ENCODE data around the gene HEATR3.

Gene HEATR3

DNA sequence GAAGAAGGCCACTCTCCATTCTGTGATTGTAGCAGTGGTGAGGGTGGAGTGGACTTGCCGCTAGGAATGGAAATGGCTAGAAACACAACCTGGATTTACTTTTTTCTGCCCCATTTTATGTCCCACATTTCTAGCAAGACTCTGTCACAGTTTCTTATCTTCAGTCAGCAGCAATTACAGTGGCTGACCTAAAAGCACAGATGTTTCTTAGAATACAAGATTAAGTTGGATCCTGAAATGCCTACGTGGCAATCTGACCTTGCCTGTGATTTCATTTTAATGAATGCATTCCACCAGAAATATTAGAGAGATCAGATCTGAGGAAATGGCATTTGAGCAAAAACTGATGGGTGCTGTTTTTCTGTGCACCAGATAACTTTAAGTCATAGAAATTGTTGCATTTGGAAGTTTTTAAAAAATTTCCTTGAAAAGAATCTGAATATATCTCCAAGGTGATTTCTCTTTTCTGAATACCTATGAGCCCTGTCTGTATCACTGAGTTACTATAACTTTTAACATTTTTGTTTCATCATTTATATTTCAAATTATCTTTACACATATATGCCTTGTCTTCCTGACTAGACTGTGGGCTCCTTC lies 5.4 kb downstream of the HEATR3 start:
- Histone ChIP-seq H3K4me3 (ENCODE audit: low read length) (no peak overlapping the region), H3K4me1 (ENCODE audit: control insufficient read depth, insufficient read depth, low read length) (peaks cover 3% of the 10 kb centered on the region), H3K27me3 (ENCODE audit: control insufficient read depth, insufficient read depth, low read length) (no peaks in the 10 kb centered on the region), H3K9me3 (ENCODE audit: control insufficient read depth, insufficient read depth, low read length) (no peaks in the 10 kb centered on the region), H3K36me3 (ENCODE audit: control insufficient read depth, insufficient read depth, low read length) (no peaks in the 10 kb centered on the region; the same call in 1 of the 2 replicates), H3K27ac (ENCODE audit: low read length) (no peak overlapping the region)
- no peak for DNase-seq (ENCODE audit: low read depth, low spot score)
- no CpG with 5 or more reads among the region's 2 CpGs for WGBS (ENCODE audit: insufficient coverage, insufficient read length)

DNA sequence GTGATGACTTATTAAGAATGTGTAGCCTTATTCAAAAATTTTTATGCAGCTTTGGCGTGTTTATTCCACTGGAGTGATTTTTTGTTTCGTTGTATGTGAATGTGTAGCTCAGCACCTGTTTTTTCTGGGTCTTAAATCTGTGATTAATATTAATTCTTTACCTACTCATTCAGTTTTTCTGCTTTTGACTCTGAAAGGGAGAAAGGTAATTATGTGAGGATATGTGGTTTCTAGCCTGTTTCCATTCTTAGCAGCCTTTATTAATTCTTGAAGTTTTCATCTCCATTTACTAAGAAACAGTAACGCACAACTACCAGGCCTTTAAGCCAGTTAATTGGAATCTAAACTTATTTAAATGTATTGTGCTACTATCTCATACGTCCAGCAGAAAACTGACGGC lies 7.0 kb downstream of the HEATR3 start:
- DNase-seq (ENCODE audit: low read depth, low spot score) = no peak
- no peaks in the 10 kb centered on the region for H3K27me3 ChIP-seq (ENCODE audit: control insufficient read depth, insufficient read depth, low read length)
- no peaks in the 10 kb centered on the region; the same call in 1 of the 2 replicates for H3K36me3 ChIP-seq (ENCODE audit: control insufficient read depth, insufficient read depth, low read length)
- H3K4me3 ChIP-seq (ENCODE audit: low read length) = no peak overlapping the region
- no peaks in the 10 kb centered on the region for H3K4me1 ChIP-seq (ENCODE audit: control insufficient read depth, insufficient read depth, low read length)
- H3K9me3 ChIP-seq (ENCODE audit: control insufficient read depth, insufficient read depth, low read length) = no peaks in the 10 kb centered on the region
- no peak overlapping the region for H3K27ac ChIP-seq (ENCODE audit: low read length)
- WGBS (ENCODE audit: insufficient coverage, insufficient read length) = no CpG with 5 or more reads among the region's 5 CpGs

DNA sequence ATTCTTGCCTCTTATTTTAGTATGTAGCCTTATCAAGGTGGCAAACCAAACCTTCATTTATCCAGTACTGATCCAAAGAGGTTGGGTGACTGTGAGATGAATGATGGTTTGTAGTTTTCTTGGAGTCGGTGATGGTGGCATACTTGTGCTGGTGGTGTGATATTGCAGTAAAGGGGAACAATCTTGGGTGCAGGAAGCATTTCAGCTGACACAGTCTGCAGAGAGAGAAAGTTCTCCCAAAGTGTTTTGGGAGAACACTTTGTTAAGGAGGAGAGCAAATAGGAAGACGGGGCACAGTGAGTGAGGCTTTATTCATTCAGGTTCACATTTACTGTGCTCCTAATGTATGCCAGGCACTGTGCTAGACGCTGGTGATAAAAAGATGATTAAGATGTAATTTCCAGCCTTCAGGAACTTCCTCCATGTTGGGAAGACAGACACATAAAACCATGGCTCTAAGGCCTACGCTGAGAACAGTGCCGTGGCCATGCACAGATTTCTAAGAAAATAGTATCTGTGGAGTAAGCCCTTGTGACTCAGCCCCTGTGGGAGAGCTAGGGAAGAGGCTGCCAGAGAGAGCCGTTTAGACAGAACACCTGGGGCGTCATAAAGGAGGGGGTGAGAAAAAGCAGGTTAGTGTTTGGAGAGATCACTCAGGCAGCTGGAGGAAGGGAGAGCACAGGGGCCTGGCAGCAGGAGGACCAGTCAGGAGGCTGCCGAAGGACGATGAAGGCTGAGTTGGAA lies 13.8 kb downstream of the HEATR3 start:
- Histone ChIP-seq H3K4me1 (ENCODE audit: control insufficient read depth, insufficient read depth, low read length) (no peaks in the 10 kb centered on the region), H3K27ac (ENCODE audit: low read length) (no peak overlapping the region), H3K36me3 (ENCODE audit: control insufficient read depth, insufficient read depth, low read length) (peaks cover 2% of the 10 kb centered on the region; the same call in 1 of the 2 replicates), H3K9me3 (ENCODE audit: control insufficient read depth, insufficient read depth, low read length) (no peaks in the 10 kb centered on the region), H3K27me3 (ENCODE audit: control insufficient read depth, insufficient read depth, low read length) (no peaks in the 10 kb centered on the region), H3K4me3 (ENCODE audit: low read length) (no peak overlapping the region)
- DNase-seq (ENCODE audit: low read depth, low spot score) = no peak
- WGBS (ENCODE audit: insufficient coverage, insufficient read length) = no CpG with 5 or more reads among the region's 9 CpGs

- Histone ChIP-seq H3K9me3 (ENCODE audit: control insufficient read depth, insufficient read depth, low read length) (no peaks in the 10 kb centered on the region), H3K27me3 (ENCODE audit: control insufficient read depth, insufficient read depth, low read length) (no peaks in the 10 kb centered on the region), H3K4me1 (ENCODE audit: control insufficient read depth, insufficient read depth, low read length) (no peaks in the 10 kb centered on the region), H3K27ac (ENCODE audit: low read length) (no peak overlapping the region), H3K4me3 (ENCODE audit: low read length) (no peak overlapping the region), H3K36me3 (ENCODE audit: control insufficient read depth, insufficient read depth, low read length) (peaks cover 2% of the 10 kb centered on the region; the same call in 1 of the 2 replicates)
- 100% methylated on average over 2 of the region's 7 CpGs for WGBS (ENCODE audit: insufficient coverage, insufficient read length)
- no peak for DNase-seq (ENCODE audit: low read depth, low spot score)
Measured at GRCh38 chr16:50081428-50082018, 15.8 kb downstream of the HEATR3 start.

- H3K27ac ChIP-seq (ENCODE audit: low read length) = no peak overlapping the region
- no peak for DNase-seq (ENCODE audit: low read depth, low spot score)
- no CpG with 5 or more reads among the region's 8 CpGs for WGBS (ENCODE audit: insufficient coverage, insufficient read length)
- H3K4me1 ChIP-seq (ENCODE audit: control insufficient read depth, insufficient read depth, low read length) = no peaks in the 10 kb centered on the region
- no peaks in the 10 kb centered on the region for H3K27me3 ChIP-seq (ENCODE audit: control insufficient read depth, insufficient read depth, low read length)
- peaks cover 11% of the 10 kb centered on the region; the same call in 1 of the 2 replicates for H3K36me3 ChIP-seq (ENCODE audit: control insufficient read depth, insufficient read depth, low read length)
- no peaks in the 10 kb centered on the region for H3K9me3 ChIP-seq (ENCODE audit: control insufficient read depth, insufficient read depth, low read length)
- no peak overlapping the region for H3K4me3 ChIP-seq (ENCODE audit: low read length)
Measured at GRCh38 chr16:50083996-50084395, 18.2 kb downstream of the HEATR3 start.

DNA sequence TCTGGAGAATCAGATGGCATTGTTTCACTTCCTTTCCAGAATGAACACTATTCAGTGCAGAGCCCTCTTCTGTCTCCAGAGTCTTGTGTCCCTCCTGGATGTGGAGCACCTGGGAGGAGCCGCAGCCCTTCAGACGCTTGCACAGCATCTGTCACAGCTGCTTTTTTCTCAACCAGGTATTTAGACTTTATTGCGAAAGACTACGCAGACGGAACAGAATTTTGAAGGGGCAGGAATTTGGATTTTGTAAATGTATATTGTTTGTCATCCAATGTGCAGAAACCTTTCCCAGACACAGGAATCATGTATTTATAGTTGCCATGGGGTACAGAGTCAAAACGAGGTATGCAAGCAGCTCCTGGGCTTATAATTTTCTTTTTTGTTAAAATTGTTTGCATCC lies 20.4 kb downstream of the HEATR3 start:
- no peaks in the 10 kb centered on the region for H3K4me1 ChIP-seq (ENCODE audit: control insufficient read depth, insufficient read depth, low read length)
- no peak for DNase-seq (ENCODE audit: low read depth, low spot score)
- H3K9me3 ChIP-seq (ENCODE audit: control insufficient read depth, insufficient read depth, low read length) = no peaks in the 10 kb centered on the region
- H3K36me3 ChIP-seq (ENCODE audit: control insufficient read depth, insufficient read depth, low read length) = peaks cover 10% of the 10 kb centered on the region; the same call in 1 of the 2 replicates
- 100% methylated on average over 3 of the region's 6 CpGs for WGBS (ENCODE audit: insufficient coverage, insufficient read length)
- no peak overlapping the region for H3K27ac ChIP-seq (ENCODE audit: low read length)
- H3K4me3 ChIP-seq (ENCODE audit: low read length) = no peak overlapping the region
- no peaks in the 10 kb centered on the region for H3K27me3 ChIP-seq (ENCODE audit: control insufficient read depth, insufficient read depth, low read length)

DNA sequence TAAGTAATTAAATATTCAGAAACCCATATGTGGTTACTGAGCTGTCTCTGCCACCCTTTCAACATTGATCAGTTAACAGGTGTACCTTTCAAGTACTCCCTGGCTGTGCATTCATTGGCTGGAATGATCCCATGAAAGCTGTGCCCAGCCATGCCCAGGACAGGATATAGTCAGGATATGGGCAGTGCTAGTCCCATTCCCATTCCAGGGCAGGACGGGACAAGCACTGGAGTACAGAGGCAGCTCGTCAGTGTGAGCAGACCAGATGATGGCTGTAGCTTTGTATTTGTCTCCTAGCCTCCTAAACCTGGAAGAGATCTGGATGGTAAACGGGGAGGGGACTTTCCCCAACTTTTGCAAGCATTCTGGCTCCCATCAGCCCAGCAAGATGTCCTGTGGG lies 22.5 kb downstream of the HEATR3 start:
- DNase-seq (ENCODE audit: low read depth, low spot score) = no peak
- WGBS (ENCODE audit: insufficient coverage, insufficient read length) = no CpG with 5 or more reads among the region's 3 CpGs
- peaks cover 10% of the 10 kb centered on the region; the same call in 1 of the 2 replicates for H3K36me3 ChIP-seq (ENCODE audit: control insufficient read depth, insufficient read depth, low read length)
- H3K4me1 ChIP-seq (ENCODE audit: control insufficient read depth, insufficient read depth, low read length) = no peaks in the 10 kb centered on the region
- H3K4me3 ChIP-seq (ENCODE audit: low read length) = no peak overlapping the region
- no peak overlapping the region for H3K27ac ChIP-seq (ENCODE audit: low read length)
- H3K27me3 ChIP-seq (ENCODE audit: control insufficient read depth, insufficient read depth, low read length) = no peaks in the 10 kb centered on the region
- no peaks in the 10 kb centered on the region for H3K9me3 ChIP-seq (ENCODE audit: control insufficient read depth, insufficient read depth, low read length)

DNA sequence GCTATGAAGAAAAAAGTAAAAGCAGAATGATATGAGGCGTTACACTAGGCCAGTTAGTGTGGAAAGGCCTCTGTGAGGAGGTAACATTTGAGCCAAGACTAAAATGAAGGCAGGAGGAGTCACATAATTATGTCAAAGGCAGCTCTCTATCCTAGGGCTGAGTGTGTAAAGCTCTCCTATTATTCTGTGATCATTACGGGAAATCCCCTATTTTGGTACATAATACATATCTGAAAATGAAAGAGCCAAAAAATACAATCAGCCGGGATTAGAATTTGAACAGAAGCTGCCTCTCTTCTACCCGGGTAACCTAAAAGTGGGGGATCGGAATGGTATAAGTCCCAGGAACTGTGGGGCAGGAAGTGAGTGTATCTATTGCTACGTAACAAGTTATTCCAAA lies 27.1 kb downstream of the HEATR3 start:
- no CpG with 5 or more reads among the region's 6 CpGs for WGBS (ENCODE audit: insufficient coverage, insufficient read length)
- peaks cover 7% of the 10 kb centered on the region; the same call in 1 of the 2 replicates for H3K36me3 ChIP-seq (ENCODE audit: control insufficient read depth, insufficient read depth, low read length)
- no peak overlapping the region for H3K27ac ChIP-seq (ENCODE audit: low read length)
- no peak for DNase-seq (ENCODE audit: low read depth, low spot score)
- H3K4me1 ChIP-seq (ENCODE audit: control insufficient read depth, insufficient read depth, low read length) = no peaks in the 10 kb centered on the region
- H3K4me3 ChIP-seq (ENCODE audit: low read length) = no peak overlapping the region
- no peaks in the 10 kb centered on the region for H3K9me3 ChIP-seq (ENCODE audit: control insufficient read depth, insufficient read depth, low read length)
- H3K27me3 ChIP-seq (ENCODE audit: control insufficient read depth, insufficient read depth, low read length) = no peaks in the 10 kb centered on the region

- Histone ChIP-seq H3K9me3 (ENCODE audit: control insufficient read depth, insufficient read depth, low read length) (no peaks in the 10 kb centered on the region), H3K4me1 (ENCODE audit: control insufficient read depth, insufficient read depth, low read length) (no peaks in the 10 kb centered on the region), H3K36me3 (ENCODE audit: control insufficient read depth, insufficient read depth, low read length) (no peaks in the 10 kb centered on the region), H3K27me3 (ENCODE audit: control insufficient read depth, insufficient read depth, low read length) (no peaks in the 10 kb centered on the region), H3K4me3 (ENCODE audit: low read length) (no peak overlapping the region), H3K27ac (ENCODE audit: low read length) (no peak overlapping the region)
- no CpG with 5 or more reads among the region's 12 CpGs for WGBS (ENCODE audit: insufficient coverage, insufficient read length)
- DNase-seq (ENCODE audit: low read depth, low spot score) = no peak
Measured at GRCh38 chr16:50093607-50094539, 28.1 kb downstream of the HEATR3 start.

GRCh38 chr16:50096791-50097190 lies 31.0 kb downstream of the HEATR3 start:
- WGBS (ENCODE audit: insufficient coverage, insufficient read length) = no CpG with 5 or more reads among the region's 3 CpGs
- Histone ChIP-seq H3K27me3 (ENCODE audit: control insufficient read depth, insufficient read depth, low read length) (no peaks in the 10 kb centered on the region), H3K4me1 (ENCODE audit: control insufficient read depth, insufficient read depth, low read length) (no peaks in the 10 kb centered on the region), H3K27ac (ENCODE audit: low read length) (no peak overlapping the region), H3K36me3 (ENCODE audit: control insufficient read depth, insufficient read depth, low read length) (no peaks in the 10 kb centered on the region), H3K4me3 (ENCODE audit: low read length) (no peak overlapping the region), H3K9me3 (ENCODE audit: control insufficient read depth, insufficient read depth, low read length) (no peaks in the 10 kb centered on the region)
- no peak for DNase-seq (ENCODE audit: low read depth, low spot score)
